Embryonic facial prominence (tissue), 1 donor: ENCODE measurements around the gene DHRSX.
"Not testable (repeated sequence)": the region's sequence is repeated elsewhere in the genome, so short reads cannot be mapped to it uniquely, and the experiment has no call there.

Experiments used
- DNase-seq: peaks from one replicate; pipeline ENCODE4 v3.0.0-alpha.2; 2016; ENCODE audit errors: extremely low spot score

DHRSX gene

GRCh38 chrX:2395261-2395992 lies 105.3 kb downstream of the DHRSX start:
- DNase-seq, result no peak

- DNase-seq, result no peak
Observed at GRCh38 chrX:2391869-2392606, 108.7 kb downstream of the DHRSX start.

- DNase-seq, result no peak
Observed at GRCh38 chrX:2390754-2391153, 110.0 kb downstream of the DHRSX start.

- not testable (repeated sequence) for DNase-seq
Observed at GRCh38 chrX:2389731-2390130, 111.0 kb downstream of the DHRSX start.

GRCh38 chrX:2389324-2389723 lies 111.5 kb downstream of the DHRSX start:
- no peak for DNase-seq

GRCh38 chrX:2388669-2389068 lies 112.1 kb downstream of the DHRSX start:
- DNase-seq, result no peak

GRCh38 chrX:2387614-2388239 lies 113.0 kb downstream of the DHRSX start:
- no peak for DNase-seq

GRCh38 chrX:2385224-2385623 lies 115.6 kb downstream of the DHRSX start:
- DNase-seq, result no peak

GRCh38 chrX:2384486-2384885 lies 116.3 kb downstream of the DHRSX start:
- DNase-seq, result no peak

GRCh38 chrX:2383735-2384134 lies 117.0 kb downstream of the DHRSX start:
- no peak for DNase-seq

- DNase-seq, result no peak
Observed at GRCh38 chrX:2383144-2383543, 117.6 kb downstream of the DHRSX start.

- DNase-seq, result not testable (repeated sequence)
Observed at GRCh38 chrX:2382433-2383048, 118.2 kb downstream of the DHRSX start.

GRCh38 chrX:2376166-2376565 lies 124.6 kb downstream of the DHRSX start:
- DNase-seq, result no peak

GRCh38 chrX:2374086-2374485 lies 126.7 kb downstream of the DHRSX start:
- DNase-seq, result no peak

- DNase-seq, result no peak
Observed at GRCh38 chrX:2373615-2374014, 127.2 kb downstream of the DHRSX start.

- no peak for DNase-seq
Observed at GRCh38 chrX:2371026-2371711, 129.6 kb downstream of the DHRSX start.

- no peak for DNase-seq
Observed at GRCh38 chrX:2370456-2370855, 130.3 kb downstream of the DHRSX start.

GRCh38 chrX:2369206-2369605 lies 131.6 kb downstream of the DHRSX start:
- no peak for DNase-seq

- DNase-seq, result no peak
Observed at GRCh38 chrX:2360731-2361130, 140.0 kb downstream of the DHRSX start.

GRCh38 chrX:2359522-2359921 lies 141.3 kb downstream of the DHRSX start:
- DNase-seq, result not testable (repeated sequence)
